ENCODE measurements around the gene SUCLG2.

SUCLG2 gene

GRCh38 chr3:67327582-67327981, 326.8 kb downstream of the SUCLG2 start:
- Histone ChIP-seq H3K4me3 (ENCODE audit: low read length) (no peak overlapping the region), H4K20me1 (ENCODE audit: insufficient read depth, low read length) (no peaks in the 10 kb centered on the region), H3K4me1 (ENCODE audit: low read length) (no peaks in the 10 kb centered on the region), H2AFZ (ENCODE audit: low read length) (no peak overlapping the region), H3K9ac (ENCODE audit: low read length) (no peak overlapping the region), H3K9me2 (replicated peaks; ENCODE audit: insufficient read depth, low read length) (no peaks in the 10 kb centered on the region), H3K79me2 (ENCODE audit: low read length) (no peaks in the 10 kb centered on the region), H3K27me3 (replicated peaks; ENCODE audit: insufficient read depth, low read length) (no peaks in the 10 kb centered on the region), H3K9me3 (replicated peaks; ENCODE audit: insufficient read depth, low read length) (no peaks in the 10 kb centered on the region), H3K4me2 (ENCODE audit: low read depth, low read length) (no peak overlapping the region), H3K27ac (ENCODE audit: low read length) (no peak overlapping the region), H3F3A (ENCODE audit: insufficient read depth, low read length) (no peaks in the 10 kb centered on the region), H3K36me3 (replicated peaks; ENCODE audit: insufficient read depth, low read length) (no peaks in the 10 kb centered on the region)
- DNase-seq: no peak
- TF ChIP-seq EZH2phosphoT487 (IDR thresholded peaks at IDR 0.05; ENCODE audit: low read length) (no peak), EZH2 (optimal IDR thresholded peaks at IDR 0.05; ENCODE audit: low read depth, low read length) (no peak), CTCF (IDR thresholded peaks at IDR 0.05; ENCODE audit: low read length) (no peak)

GRCh38 chr3:67325231-67325630, 329.2 kb downstream of the SUCLG2 start:
- TF ChIP-seq CTCF (IDR thresholded peaks at IDR 0.05; ENCODE audit: low read length): no peak
- TF ChIP-seq EZH2phosphoT487 (IDR thresholded peaks at IDR 0.05; ENCODE audit: low read length): no peak
- no peak for TF ChIP-seq EZH2 (optimal IDR thresholded peaks at IDR 0.05; ENCODE audit: low read depth, low read length)
- no peak overlapping the region for H3K9ac ChIP-seq (ENCODE audit: low read length)
- no peaks in the 10 kb centered on the region for H3K9me3 ChIP-seq (replicated peaks; ENCODE audit: insufficient read depth, low read length)
- H3K27me3 ChIP-seq (replicated peaks; ENCODE audit: insufficient read depth, low read length): no peaks in the 10 kb centered on the region
- H3F3A ChIP-seq (ENCODE audit: insufficient read depth, low read length): no peaks in the 10 kb centered on the region
- no peak overlapping the region for H3K4me3 ChIP-seq (ENCODE audit: low read length)
- no peaks in the 10 kb centered on the region for H3K79me2 ChIP-seq (ENCODE audit: low read length)
- no peaks in the 10 kb centered on the region for H4K20me1 ChIP-seq (ENCODE audit: insufficient read depth, low read length)
- H2AFZ ChIP-seq (ENCODE audit: low read length): no peak overlapping the region
- DNase-seq: no peak
- H3K27ac ChIP-seq (ENCODE audit: low read length): no peak overlapping the region
- H3K4me1 ChIP-seq (ENCODE audit: low read length): no peaks in the 10 kb centered on the region
- no peak overlapping the region for H3K4me2 ChIP-seq (ENCODE audit: low read depth, low read length)
- H3K9me2 ChIP-seq (replicated peaks; ENCODE audit: insufficient read depth, low read length): no peaks in the 10 kb centered on the region
- no peaks in the 10 kb centered on the region for H3K36me3 ChIP-seq (replicated peaks; ENCODE audit: insufficient read depth, low read length)

All from MM.1S (cell line).